Measurements from ENCODE around the gene KLHL40. TPM values are rescaled to one million over a fixed set of nuclear protein-coding genes. Genes with fewer than 3 reads are reported as not detected.

KLHL40 gene
- total RNA-seq, 2 donors from 2014 or later = not detected

DNA sequence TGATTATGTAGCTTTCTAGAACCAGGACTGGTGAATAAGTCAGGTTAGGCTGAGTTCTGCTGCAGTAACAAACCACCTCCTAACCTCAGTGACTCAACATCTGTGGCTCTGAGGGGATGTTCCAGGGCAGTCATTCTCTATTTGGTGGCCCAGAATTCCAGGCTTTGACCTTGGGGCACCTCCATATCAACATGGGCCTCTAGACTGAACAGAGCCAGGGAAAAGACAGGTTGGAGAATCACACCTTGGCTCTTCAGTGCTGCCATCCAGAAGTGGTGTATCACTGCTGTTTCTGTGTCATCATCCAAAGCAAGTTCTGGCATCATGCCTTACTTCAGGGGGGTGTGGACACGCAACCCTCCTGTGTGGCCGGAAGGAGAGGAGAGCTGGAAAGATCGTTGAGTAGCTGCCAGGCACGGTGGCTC is 16.5 kb upstream of the KLHL40 start:
- H3K36me3 Mint-ChIP-seq (ENCODE audit: insufficient read depth in 2 of 2) = no peaks in the 10 kb centered on the region
- H3K27ac Mint-ChIP-seq = no peak overlapping the region
- H3K4me3 Mint-ChIP-seq = no peak overlapping the region
- H3K4me1 Mint-ChIP-seq (ENCODE audit: low read depth) = no peaks in the 10 kb centered on the region
- no peaks in the 10 kb centered on the region for H3K27me3 Mint-ChIP-seq (ENCODE audit: low read depth)
- no peak for ATAC-seq (replicated peaks in 1 of 2)
- H3K9me3 Mint-ChIP-seq = peaks cover 0 to 5% of the 10 kb centered on the region in 2 donors
- no peak for DNase-seq

DNA sequence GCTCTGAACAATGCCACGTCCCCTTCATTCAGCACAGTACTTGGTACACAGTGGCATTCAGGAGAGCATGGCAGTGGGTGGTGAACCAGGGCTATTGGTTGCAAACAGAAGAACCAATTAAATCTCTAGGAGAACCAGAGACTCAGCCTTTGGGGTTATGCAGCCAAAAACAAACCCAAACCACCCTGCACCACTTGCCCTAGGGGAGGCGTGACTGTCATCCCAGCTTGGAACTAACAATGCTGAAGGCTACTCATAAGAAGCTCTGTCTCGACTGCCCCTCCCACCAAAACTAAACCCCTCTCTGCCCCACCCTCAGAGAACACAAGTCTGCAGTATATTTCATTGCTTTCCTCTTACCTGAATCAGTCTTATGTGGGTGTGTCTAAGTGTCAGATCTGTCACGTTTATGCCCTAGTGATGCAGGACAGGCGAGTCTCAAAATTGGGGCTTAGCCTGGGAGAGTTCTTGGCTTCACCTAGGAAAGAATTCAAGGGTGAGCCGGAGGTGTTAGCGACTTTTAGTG is 15.2 kb upstream of the KLHL40 start:
- peaks cover 0 to 5% of the 10 kb centered on the region in 2 donors for H3K9me3 Mint-ChIP-seq
- no peaks in the 10 kb centered on the region for H3K36me3 Mint-ChIP-seq (ENCODE audit: insufficient read depth in 2 of 2)
- H3K4me1 Mint-ChIP-seq (ENCODE audit: low read depth) = no peaks in the 10 kb centered on the region
- ATAC-seq (replicated peaks in 1 of 2) = no peak
- H3K27ac Mint-ChIP-seq = no peak overlapping the region
- no peak for DNase-seq
- H3K4me3 Mint-ChIP-seq = no peak overlapping the region
- H3K27me3 Mint-ChIP-seq (ENCODE audit: low read depth) = no peaks in the 10 kb centered on the region

DNA sequence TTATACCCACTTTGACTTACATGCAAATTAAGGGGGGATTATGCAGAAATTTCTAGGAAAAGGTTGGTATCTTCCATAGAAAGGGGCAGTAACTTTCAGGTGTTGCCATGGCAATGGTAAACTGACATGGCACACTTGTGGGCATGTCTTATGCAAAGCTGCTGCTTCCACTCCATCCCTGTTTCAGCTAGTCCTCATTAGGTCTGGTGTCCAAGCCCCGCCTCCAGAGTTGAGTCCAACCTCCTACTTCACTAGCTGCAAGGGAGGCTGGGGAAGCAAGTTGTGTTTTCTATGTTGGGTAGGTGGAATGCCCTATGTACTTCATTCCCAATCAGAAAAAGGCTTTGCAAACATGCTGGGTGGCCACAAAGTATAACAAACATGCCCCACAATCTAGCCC is 14.7 kb upstream of the KLHL40 start:
- peaks cover 0 to 5% of the 10 kb centered on the region in 2 donors for H3K9me3 Mint-ChIP-seq

DNA sequence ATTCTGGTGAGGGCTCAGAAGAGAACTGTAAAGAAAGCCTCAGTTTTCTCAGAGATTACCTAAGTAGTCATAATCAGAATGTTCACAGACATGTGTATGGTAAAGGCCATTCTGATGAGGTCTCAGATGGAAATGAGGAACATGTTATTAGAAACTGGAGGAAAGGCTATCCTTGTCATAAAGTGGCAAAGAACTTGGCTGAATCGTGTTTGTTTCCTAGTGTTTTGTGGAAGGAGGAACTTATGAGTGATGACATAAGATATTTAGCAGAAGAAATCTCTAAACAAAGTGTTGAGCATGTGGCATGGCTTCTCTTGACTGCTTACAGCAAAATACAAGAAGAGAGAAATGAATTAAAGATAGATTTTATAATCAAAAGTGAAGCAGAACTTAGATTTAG is 12.8 kb upstream of the KLHL40 start:
- Mint-ChIP-seq H3K27ac (no peak overlapping the region), H3K9me3 (peaks cover 3 to 9% of the 10 kb centered on the region in 2 donors)

More for the DNA sequence above, 14.7 kb upstream of the KLHL40 start:
- Mint-ChIP-seq H3K36me3 (ENCODE audit: insufficient read depth in 2 of 2) (no peaks in the 10 kb centered on the region), H3K4me1 (ENCODE audit: low read depth) (no peaks in the 10 kb centered on the region), H3K27ac (no peak overlapping the region), H3K27me3 (ENCODE audit: low read depth) (no peaks in the 10 kb centered on the region), H3K4me3 (no peak overlapping the region)
- DNase-seq (no peak), ATAC-seq (replicated peaks in 1 of 2) (no peak)

DNA sequence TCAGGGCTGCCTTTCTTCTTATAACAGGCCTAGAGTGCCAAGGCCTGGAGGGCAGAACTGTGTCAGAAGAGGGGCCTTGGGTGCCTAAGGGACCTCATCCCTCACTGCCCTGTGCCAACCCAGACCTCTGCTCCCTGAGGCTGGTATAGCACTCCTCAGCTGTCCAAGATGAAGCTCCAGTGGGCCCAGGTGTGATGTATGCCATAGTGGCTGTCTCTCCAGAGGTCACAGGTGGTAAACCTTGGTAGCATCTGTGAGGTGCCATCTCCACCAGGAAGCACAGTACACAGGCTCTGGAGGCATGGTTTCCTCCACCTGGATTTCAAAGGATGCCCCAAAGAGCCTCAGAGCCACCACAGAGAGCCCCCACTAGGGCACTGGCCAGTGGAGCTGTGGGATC is 12.3 kb upstream of the KLHL40 start:
- no peak for ATAC-seq (replicated peaks in 1 of 2)
- Mint-ChIP-seq H3K9me3 (peaks cover 8 to 11% of the 10 kb centered on the region in 2 donors), H3K4me1 (ENCODE audit: low read depth) (no peaks in the 10 kb centered on the region), H3K27me3 (ENCODE audit: low read depth) (no peaks in the 10 kb centered on the region), H3K4me3 (no peak overlapping the region), H3K27ac (no peak overlapping the region), H3K36me3 (ENCODE audit: insufficient read depth in 2 of 2) (peaks cover 8 to 10% of the 10 kb centered on the region in 2 donors)
- DNase-seq = no peak

More for the DNA sequence above, 12.8 kb upstream of the KLHL40 start:
- peaks cover 4 to 7% of the 10 kb centered on the region in 2 donors for H3K36me3 Mint-ChIP-seq (ENCODE audit: insufficient read depth in 2 of 2)
- H3K4me1 Mint-ChIP-seq (ENCODE audit: low read depth) = no peaks in the 10 kb centered on the region
- ATAC-seq (replicated peaks in 1 of 2) (no peak), DNase-seq (no peak)
- H3K27me3 Mint-ChIP-seq (ENCODE audit: low read depth) = no peaks in the 10 kb centered on the region
- no peak overlapping the region for H3K4me3 Mint-ChIP-seq

DNA sequence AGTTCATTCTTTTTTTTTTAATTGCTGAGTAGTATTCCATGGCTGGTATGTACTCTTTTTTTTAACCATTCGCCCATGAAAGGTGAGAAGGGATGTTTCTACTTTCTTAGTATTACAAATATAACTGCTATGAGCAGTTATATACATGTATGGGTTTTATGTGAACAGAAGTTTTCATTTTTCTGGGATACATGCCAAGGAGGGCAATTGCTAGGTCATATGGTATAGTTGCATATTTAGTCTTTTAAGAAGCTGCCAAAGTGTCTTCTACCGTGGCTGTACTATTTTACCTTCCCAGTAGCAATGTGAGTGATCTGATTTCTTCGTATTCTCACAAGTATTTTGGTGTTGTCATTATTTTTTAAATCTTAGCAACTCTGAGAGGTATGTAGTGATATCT is 11.2 kb upstream of the KLHL40 start:
- Mint-ChIP-seq H3K4me1 (ENCODE audit: low read depth) (peaks cover 9% of the 10 kb centered on the region), H3K4me3 (no peak overlapping the region), H3K27ac (no peak overlapping the region), H3K9me3 (peaks cover 12 to 14% of the 10 kb centered on the region in 2 donors), H3K27me3 (ENCODE audit: low read depth) (no peaks in the 10 kb centered on the region), H3K36me3 (ENCODE audit: insufficient read depth in 2 of 2) (peaks cover 14 to 15% of the 10 kb centered on the region in 2 donors)
- no peak for DNase-seq
- no peak for ATAC-seq (replicated peaks in 1 of 2)

DNA sequence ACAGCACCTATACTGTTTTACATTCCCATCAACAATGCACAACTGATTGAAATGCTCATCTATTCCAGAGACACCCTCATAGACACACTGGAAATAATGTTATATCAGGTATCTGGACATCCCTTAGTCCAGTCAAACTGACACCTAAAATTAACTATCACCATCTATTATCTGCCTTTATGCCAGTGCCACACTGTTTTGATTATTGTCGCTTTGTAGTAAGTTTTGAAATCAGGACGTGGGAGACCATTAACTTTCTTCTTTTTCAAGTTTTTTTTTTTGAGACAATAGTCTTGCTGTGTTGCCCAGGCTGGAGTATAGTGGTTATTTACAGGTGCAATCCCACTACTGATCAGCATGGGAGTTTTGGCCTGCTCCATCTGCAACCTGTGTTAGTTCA is 9.4 kb upstream of the KLHL40 start:
- Mint-ChIP-seq H3K36me3 (ENCODE audit: insufficient read depth in 2 of 2) (peaks cover 18 to 20% of the 10 kb centered on the region in 2 donors), H3K27me3 (ENCODE audit: low read depth) (no peaks in the 10 kb centered on the region), H3K9me3 (peaks cover 12 to 14% of the 10 kb centered on the region in 2 donors), H3K4me1 (ENCODE audit: low read depth) (peaks cover 19% of the 10 kb centered on the region), H3K27ac (no peak overlapping the region), H3K4me3 (no peak overlapping the region)
- ATAC-seq (replicated peaks in 1 of 2) (no peak), DNase-seq (no peak)

DNA sequence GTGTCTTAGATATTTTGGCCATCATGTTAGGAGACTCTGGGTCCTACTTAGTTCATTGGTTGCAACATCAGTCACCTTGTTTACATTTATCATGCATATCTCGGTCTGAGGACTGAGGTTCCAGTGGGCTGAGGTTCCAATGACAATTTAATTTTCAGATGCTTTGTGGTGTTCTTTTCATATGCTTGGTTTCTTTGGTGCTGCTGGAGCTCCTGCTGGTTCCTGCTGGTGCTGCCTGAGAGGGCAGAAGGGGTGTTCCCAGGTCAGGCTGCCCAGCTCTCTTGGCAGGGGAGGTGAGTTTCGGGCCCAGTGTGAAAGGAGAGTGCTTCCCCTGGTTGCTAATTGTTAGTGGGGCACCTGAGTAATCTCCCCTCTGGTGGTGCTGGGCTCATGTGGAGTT is 6.9 kb upstream of the KLHL40 start:
- Mint-ChIP-seq H3K27me3 (ENCODE audit: low read depth) (peaks cover 19% of the 10 kb centered on the region), H3K4me1 (ENCODE audit: low read depth) (peaks cover 28% of the 10 kb centered on the region), H3K4me3 (peak overlapping the region in 1 of 2 donors; percentile 6)

DNA sequence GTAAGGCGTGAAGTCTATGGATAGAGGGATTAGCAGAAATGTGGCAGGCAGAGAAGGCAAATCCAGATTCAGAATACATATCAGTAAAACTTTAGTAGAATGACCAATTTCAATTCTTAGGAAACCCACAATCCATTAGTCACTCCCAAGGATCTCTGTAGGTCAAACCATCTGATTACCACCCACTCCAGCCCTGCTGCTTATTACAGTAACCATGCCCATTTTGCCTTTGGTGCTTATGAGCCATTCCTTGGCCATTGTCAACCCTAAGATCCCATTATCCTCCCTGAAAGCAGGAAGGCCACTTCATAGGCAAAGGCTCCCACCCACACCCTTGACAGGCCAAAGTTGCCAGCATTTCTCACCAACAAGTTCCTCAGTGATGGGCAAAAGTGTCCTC is 5.1 kb upstream of the KLHL40 start:
- peaks cover 18 to 20% of the 10 kb centered on the region in 2 donors for H3K36me3 Mint-ChIP-seq (ENCODE audit: insufficient read depth in 2 of 2)
- peaks cover 12 to 14% of the 10 kb centered on the region in 2 donors for H3K9me3 Mint-ChIP-seq
- H3K4me3 Mint-ChIP-seq = no peak overlapping the region
- H3K27ac Mint-ChIP-seq = no peak overlapping the region
- ATAC-seq (replicated peaks in 1 of 2) = peak; percentile 22 to 42
- H3K4me1 Mint-ChIP-seq (ENCODE audit: low read depth) = peaks cover 33% of the 10 kb centered on the region
- DNase-seq = no peak
- H3K27me3 Mint-ChIP-seq (ENCODE audit: low read depth) = peaks cover 25% of the 10 kb centered on the region

More for the DNA sequence above, 6.9 kb upstream of the KLHL40 start:
- no peak overlapping the region for H3K27ac Mint-ChIP-seq
- H3K36me3 Mint-ChIP-seq (ENCODE audit: insufficient read depth in 2 of 2) = peaks cover 18 to 20% of the 10 kb centered on the region in 2 donors
- peaks cover 12 to 14% of the 10 kb centered on the region in 2 donors for H3K9me3 Mint-ChIP-seq
- ATAC-seq (replicated peaks in 1 of 2) (peak in 1 of 2 donors; percentile 41), DNase-seq (no peak)

DNA sequence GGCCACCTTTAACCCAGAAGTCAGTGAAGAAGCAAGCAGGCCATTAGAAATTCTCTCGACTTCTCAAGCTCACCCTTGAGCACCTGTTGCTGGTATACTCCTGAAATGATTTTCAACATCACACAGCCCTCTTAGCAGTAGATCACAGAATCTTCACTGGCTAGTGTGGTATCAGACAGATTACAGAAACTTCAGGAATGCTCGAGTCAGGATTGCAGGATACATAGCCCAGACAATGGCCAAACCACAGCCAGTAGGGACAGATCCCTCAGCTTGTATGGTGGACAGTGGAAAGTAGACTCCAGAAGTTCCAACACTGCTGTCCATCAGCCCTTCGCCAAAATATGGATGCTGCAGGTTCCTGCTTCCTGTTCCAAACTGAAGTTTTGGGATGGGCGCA is 4.5 kb upstream of the KLHL40 start:
- Mint-ChIP-seq H3K36me3 (ENCODE audit: insufficient read depth in 2 of 2) (peaks cover 18 to 20% of the 10 kb centered on the region in 2 donors), H3K9me3 (peaks cover 12 to 14% of the 10 kb centered on the region in 2 donors), H3K4me1 (ENCODE audit: low read depth) (peaks cover 36% of the 10 kb centered on the region), H3K4me3 (no peak overlapping the region), H3K27ac (no peak overlapping the region), H3K27me3 (ENCODE audit: low read depth) (peaks cover 30% of the 10 kb centered on the region)
- DNase-seq (no peak), ATAC-seq (replicated peaks in 1 of 2) (no peak)

DNA sequence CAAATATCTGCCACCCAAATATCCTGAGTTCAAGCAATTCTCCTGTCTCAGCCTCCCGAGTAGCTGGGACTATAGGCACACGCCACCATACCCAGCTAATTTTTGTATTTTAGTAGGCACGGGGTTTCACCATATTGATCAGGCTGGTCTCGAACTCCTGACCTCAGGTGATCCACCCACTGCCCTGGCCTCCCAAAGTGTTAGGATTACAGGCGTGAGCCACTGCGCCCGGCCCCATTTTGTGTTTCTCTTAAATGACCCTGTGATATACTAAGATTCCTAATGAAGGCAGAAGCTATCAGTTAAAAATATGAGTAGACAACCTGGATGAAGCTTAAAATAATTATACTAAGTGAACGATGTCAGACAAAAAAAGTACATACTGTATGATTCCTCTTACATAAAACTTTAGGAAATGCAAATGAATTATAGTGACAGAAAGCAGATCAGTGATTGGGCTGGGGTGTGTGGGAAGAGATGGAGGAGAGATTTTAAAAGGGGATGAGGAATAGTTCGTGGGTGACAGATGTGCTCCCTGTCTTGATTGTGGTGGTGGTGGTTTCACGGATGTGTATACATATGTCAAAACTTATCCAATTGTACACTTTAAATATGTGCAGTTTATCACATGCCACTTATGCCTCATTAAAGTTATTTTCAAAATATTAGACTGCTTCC is 3.8 kb upstream of the KLHL40 start:
- peaks cover 36% of the 10 kb centered on the region for H3K27me3 Mint-ChIP-seq (ENCODE audit: low read depth)
- peaks cover 39% of the 10 kb centered on the region for H3K4me1 Mint-ChIP-seq (ENCODE audit: low read depth)
- DNase-seq = no peak
- H3K36me3 Mint-ChIP-seq (ENCODE audit: insufficient read depth in 2 of 2) = peaks cover 14 to 16% of the 10 kb centered on the region in 2 donors
- no peak overlapping the region for H3K4me3 Mint-ChIP-seq
- ATAC-seq (replicated peaks in 1 of 2) = no peak
- no peak overlapping the region for H3K27ac Mint-ChIP-seq
- peaks cover 11 to 14% of the 10 kb centered on the region in 2 donors for H3K9me3 Mint-ChIP-seq

DNA sequence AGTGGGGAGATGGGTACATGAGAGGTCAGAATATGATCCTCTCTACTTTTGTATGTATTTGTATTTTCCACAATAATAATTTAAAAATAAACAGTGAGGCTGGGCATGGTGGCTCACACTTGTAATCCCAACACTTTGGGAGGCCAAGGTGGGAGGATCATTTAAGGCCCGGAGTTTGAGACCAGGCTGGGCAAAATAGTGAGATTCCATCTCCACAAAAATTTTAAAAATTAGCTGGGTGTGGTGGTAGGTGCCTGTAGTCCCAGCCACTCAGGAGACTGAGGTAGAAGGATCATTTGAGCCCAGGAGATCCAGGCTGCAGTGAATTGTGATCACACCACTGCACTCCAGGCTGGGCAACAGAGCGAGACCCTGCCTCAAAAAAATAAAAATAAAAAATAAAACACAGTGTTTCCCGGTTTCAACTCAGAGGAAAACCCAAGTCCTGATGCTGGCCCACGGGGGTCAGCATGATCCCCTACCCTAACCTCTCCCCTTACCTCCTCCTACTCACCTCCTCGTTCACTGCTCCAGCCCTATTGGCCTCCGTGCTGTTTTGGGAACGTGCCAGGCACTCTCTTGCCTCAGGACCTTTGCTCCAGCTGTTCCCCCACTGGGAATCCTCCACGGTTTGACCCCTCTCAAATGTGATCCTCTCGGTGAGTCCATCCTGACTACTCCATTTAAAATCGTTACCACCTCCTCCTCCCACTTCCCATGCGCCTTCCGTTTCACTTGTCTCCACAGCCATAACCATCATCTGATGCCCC is 2.9 kb upstream of the KLHL40 start:
- peaks cover 44% of the 10 kb centered on the region for H3K27me3 Mint-ChIP-seq (ENCODE audit: low read depth)
- no peak overlapping the region for H3K4me3 Mint-ChIP-seq
- H3K27ac Mint-ChIP-seq = no peak overlapping the region
- peaks cover 9 to 11% of the 10 kb centered on the region in 2 donors for H3K9me3 Mint-ChIP-seq
- no peak for ATAC-seq (replicated peaks in 1 of 2)
- peaks cover 14% of the 10 kb centered on the region in 2 donors for H3K36me3 Mint-ChIP-seq (ENCODE audit: insufficient read depth in 2 of 2)
- DNase-seq = no peak
- H3K4me1 Mint-ChIP-seq (ENCODE audit: low read depth) = peaks cover 39% of the 10 kb centered on the region

All from activated T-cell treated with anti-CD3 and anti-CD28 coated beads, Interleukin-2, amount 50 U/mL, for 72 hours (primary cell).